ENCODE data around the gene DHFR.

DHFR gene

GRCh38 chr5:80608731-80609130 lies 46.1 kb downstream of the DHFR start:
- TF ChIP-seq POLR2A (IDR thresholded peaks at IDR 0.05; ENCODE audit: extremely low read depth, insufficient read length) (no peak), MYC (IDR thresholded peaks at IDR 0.05; ENCODE audit: low read depth, low read length) (no peak), CTCF (IDR thresholded peaks at IDR 0.05; ENCODE audit: low read depth, low read length) (no peak), MAX (IDR thresholded peaks at IDR 0.05; ENCODE audit: low read depth, low read length) (no peak)
- peak; percentile 60 for DNase-seq (ENCODE audit: low read depth)
- no peak overlapping the region for H3K4me3 ChIP-seq (ENCODE audit: low read depth, low read length)

- TF ChIP-seq POLR2A (IDR thresholded peaks at IDR 0.05; ENCODE audit: extremely low read depth, insufficient read length) (no peak), MYC (IDR thresholded peaks at IDR 0.05; ENCODE audit: low read depth, low read length) (no peak), MAX (IDR thresholded peaks at IDR 0.05; ENCODE audit: low read depth, low read length) (no peak), CTCF (IDR thresholded peaks at IDR 0.05; ENCODE audit: low read depth, low read length) (no peak)
- no peak overlapping the region for H3K4me3 ChIP-seq (ENCODE audit: low read depth, low read length)
- DNase-seq (ENCODE audit: low read depth), result no peak
Observed at GRCh38 chr5:80607832-80608231, 47.0 kb downstream of the DHFR start.

GRCh38 chr5:80607343-80607742 lies 47.4 kb downstream of the DHFR start:
- no peak overlapping the region for H3K4me3 ChIP-seq (ENCODE audit: low read depth, low read length)
- no peak for DNase-seq (ENCODE audit: low read depth)
- TF ChIP-seq MAX (IDR thresholded peaks at IDR 0.05; ENCODE audit: low read depth, low read length) (no peak), CTCF (IDR thresholded peaks at IDR 0.05; ENCODE audit: low read depth, low read length) (no peak), POLR2A (IDR thresholded peaks at IDR 0.05; ENCODE audit: extremely low read depth, insufficient read length) (no peak), MYC (IDR thresholded peaks at IDR 0.05; ENCODE audit: low read depth, low read length) (no peak)

- no peak overlapping the region for H3K4me3 ChIP-seq (ENCODE audit: low read depth, low read length)
- TF ChIP-seq MYC (IDR thresholded peaks at IDR 0.05; ENCODE audit: low read depth, low read length) (no peak), MAX (IDR thresholded peaks at IDR 0.05; ENCODE audit: low read depth, low read length) (no peak), POLR2A (IDR thresholded peaks at IDR 0.05; ENCODE audit: extremely low read depth, insufficient read length) (no peak), CTCF (IDR thresholded peaks at IDR 0.05; ENCODE audit: low read depth, low read length) (no peak)
- peak; percentile 14 for DNase-seq (ENCODE audit: low read depth)
Observed at GRCh38 chr5:80600943-80601693, 53.7 kb downstream of the DHFR start.

GRCh38 chr5:80597500-80597899 lies 57.3 kb downstream of the DHFR start:
- H3K4me3 ChIP-seq (ENCODE audit: low read depth, low read length), result no peak overlapping the region
- TF ChIP-seq CTCF (IDR thresholded peaks at IDR 0.05; ENCODE audit: low read depth, low read length) (no peak), MYC (IDR thresholded peaks at IDR 0.05; ENCODE audit: low read depth, low read length) (no peak), MAX (IDR thresholded peaks at IDR 0.05; ENCODE audit: low read depth, low read length) (no peak), POLR2A (IDR thresholded peaks at IDR 0.05; ENCODE audit: extremely low read depth, insufficient read length) (no peak)
- DNase-seq (ENCODE audit: low read depth), result no peak
